Caki2 (cell line): ENCODE data around the gene HNRNPA1L2. TPM values are rescaled to one million over a fixed set of nuclear protein-coding genes. Genes with fewer than 3 reads are reported as not detected.
"Not testable (repeated sequence)": the region's sequence is repeated elsewhere in the genome, so short reads cannot be mapped to it uniquely, and the experiment has no call there.

Source experiments
- DNase-seq: peaks from one replicate; pipeline ENCODE4 v3.0.0-alpha.2; 2015; ENCODE audit warnings: low read depth
- in situ Hi-C: cut with HindIII; loops from 2 replicates; pipeline ENCODE4 v1.10.0; 2016; ENCODE audit warnings: low sequenced_read_pairs, low pct_unique_long_range_greater_than_20kb, mixed read lengths
- total RNA-seq: library from RNA; depleted of rRNA; stranded (reverse); fragments of >200 nt; shearing (Covaris generic); gene quantifications from 2 replicates; pipeline ENCODE4 v1.2.3, GENCODE V29; 2014; ENCODE audit warnings: low replicate concordance; rRNA removed

Gene HNRNPA1L2
- total RNA-seq: 0.49 and 0.91 TPM in 2 replicates

DNA sequence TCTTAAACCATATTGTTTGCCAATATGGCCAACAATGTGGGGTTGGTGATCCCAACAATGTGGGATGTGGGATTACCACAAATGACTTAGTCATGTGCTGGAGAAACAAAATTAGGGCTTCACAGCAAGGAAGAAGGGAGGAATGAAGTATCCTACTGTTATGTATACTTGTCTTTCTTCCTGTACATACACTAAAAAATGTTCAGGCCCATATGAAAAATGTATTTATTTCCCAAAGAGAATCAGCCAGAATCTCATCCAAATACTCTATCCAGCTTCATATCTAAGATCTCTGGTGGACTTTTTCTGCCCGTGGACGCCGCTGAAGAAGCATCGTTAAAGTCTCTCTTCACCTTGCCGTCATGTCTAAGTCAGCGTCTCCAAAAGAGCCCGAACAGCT lies at the start of gene HNRNPA1L2:
TSS of gene HNRNPA1L2 (plus strand) at position 301 of the 400 bp plus-strand sequence. CDS start at position 363, 62 bp downstream.
- in situ Hi-C loops: no loop called here
- DNase-seq: no peak

DNA sequence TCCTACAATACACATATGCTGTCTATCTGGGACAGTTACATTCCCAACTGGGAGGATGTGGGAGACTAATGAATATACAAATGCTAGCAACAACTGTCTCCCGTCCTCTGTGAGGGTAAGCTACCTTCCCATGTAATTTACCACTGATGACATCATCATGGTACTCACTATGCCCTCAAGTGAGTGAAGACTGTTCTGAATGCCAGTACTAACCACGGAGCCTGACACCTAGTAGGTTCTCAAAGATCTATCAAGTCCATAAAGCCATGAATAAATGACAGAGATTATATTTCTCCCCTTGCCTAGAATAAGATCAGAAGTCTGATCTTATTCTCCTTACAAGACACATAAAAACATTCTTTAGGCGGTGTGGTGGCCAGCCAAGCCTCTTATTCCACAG lies 49.1 kb upstream of the HNRNPA1L2 start:
- DNase-seq, in situ Hi-C loops: not testable (repeated sequence)

DNA sequence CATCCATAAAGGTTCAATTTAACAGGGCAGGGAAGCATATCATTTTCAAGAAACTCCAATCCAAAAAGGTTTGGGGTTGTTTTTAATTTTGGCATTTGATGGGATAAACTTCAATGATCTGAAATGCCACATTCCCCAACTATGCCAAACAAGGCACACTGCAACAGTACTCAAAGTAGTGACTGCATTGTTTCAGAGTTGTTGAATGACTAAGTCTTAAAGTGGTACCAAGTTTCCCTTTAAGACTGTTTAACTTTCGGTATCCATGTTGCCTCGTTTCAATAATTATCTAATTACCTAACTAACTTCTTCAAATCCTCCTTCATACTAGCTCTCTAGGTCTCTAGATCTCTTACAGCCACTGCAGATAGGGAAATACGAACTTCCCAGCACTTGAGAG lies 48.4 kb upstream of the HNRNPA1L2 start:
- in situ Hi-C loops, DNase-seq: not testable (repeated sequence)

DNA sequence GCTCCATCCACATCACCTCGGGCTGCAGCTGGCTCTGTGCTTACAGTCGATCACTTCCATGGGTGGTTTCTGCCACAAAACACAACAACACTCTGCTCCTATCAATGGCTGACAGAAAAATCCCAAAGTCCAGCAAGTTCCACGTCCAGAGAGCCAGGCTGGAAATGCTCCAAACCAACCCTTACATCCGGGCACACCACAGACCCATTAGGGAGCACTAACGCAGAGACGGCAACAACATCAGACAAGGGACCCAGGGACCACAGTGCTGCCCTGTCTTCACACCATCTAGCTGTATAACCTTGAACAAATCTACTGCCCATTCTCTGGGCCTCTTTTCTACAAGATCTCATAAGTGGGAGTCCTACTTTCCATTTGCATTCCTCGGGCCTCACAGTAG lies 47.9 kb upstream of the HNRNPA1L2 start:
- DNase-seq, in situ Hi-C loops: not testable (repeated sequence)

DNA sequence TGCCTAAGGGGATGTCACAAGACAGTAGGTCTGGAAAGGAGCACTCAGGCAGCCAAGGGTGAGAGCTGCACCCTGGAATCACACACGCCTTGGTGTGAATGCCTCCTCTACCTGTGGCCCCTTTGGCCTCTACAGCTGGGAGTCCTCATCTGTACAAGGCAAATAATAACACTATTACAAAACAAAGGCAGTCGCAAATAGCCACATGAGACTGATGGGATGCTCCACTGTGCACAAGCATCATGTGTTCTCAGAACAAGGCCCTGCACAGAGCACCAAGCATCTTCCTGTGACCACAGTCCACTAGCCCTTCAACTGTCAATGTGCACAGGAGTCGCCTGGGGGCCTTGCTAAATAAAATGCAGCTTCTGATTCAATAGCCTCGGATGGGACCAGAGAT lies 44.6 kb upstream of the HNRNPA1L2 start:
- in situ Hi-C loops: no loop called here
- no peak for DNase-seq

DNA sequence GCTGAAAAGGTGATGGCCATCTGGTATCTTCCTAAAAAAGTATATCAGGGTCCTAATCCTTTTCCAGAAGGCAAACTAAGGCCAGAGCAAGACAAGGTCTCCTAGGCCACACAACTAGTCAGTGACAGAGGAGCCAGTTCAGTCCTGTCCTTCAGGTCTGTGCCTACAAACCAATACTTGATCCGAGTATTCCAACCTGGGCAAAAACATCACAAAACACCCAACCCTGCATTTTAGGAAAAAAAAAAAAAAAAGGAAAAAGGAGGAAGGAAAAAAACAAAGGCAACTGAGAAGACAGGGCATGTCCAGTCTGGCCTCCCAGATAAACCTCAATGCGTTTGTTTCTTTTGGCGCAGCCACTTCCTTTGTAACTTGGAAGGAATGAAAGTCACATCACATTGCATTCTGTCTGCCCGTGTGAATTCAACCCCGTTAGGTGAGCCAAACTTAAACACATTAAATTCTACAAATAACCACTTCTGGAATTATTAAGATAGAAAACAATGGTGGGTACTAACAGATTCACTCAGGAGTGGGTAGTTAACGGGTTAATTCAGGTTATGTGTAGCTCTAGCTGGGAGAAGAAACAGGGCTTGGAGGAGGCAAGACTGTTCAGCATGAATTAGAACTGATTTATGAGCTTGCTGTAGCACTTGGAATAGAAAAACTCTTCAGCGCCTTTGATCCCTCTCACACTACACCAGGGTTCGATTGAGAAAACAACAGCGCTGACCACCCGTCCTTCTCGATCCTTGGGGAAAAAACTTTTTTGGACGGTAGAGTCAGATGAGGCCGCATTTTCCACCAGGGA lies 43.0 kb upstream of the HNRNPA1L2 start:
- in situ Hi-C loops: no loop called here
- no peak for DNase-seq

DNA sequence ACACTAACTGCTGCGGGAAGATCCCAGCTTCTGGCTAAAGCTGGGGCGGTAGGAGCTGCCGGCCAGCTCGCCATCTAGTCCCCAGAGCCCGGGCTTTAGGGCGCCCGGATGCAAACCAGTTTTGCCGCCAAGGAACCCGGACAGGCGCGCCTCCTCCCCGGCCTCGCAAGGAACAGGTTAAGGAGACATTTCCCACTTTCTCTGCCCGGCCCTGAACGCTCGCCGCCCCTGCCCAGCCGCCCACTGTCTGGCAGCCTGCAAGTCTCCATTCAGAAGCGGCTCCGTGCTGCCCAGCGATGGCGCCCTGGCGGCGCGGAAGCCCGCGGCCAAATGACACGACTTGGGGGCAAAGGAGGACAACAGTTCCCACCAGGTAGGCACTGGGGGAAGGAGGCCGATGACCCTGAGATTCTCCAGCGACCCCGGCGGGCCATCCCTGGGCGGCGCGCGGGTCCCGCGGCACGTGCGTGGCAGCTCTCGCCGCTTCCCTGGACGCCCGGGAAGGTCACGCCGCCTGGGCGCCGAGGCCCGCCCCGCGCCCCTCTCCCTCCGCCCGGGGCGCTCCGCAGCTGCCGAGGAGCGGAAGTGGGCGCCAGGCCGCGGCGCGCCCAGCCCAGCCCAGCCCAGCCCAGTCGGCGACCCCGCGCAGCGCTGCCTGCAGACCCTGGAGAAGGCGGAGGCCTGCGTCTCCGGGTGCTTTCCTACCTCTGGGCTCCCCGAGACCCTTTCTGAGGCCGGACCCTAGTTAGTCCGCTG lies 42.2 kb upstream of the HNRNPA1L2 start:
- in situ Hi-C loops: no loop called here
- no peak for DNase-seq

DNA sequence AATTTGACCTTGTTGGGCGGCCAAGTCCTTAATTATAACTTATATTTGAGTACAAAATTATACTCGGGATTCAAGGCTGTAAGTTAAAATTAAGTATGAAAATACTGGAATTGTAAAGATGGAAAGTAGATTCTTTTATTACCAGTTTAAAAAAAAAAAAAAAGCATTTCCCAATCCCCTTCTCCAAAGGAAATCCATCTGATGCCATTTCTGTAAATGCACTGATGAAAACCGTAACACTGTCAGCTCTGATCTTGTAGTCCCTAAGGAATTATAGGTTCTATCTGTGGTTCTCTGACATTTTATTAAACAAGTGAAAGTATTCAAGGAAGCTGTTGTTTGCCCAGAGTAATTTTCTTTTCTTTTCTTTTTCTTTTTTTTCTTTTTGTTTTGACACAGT lies 41.6 kb upstream of the HNRNPA1L2 start:
- no peak for DNase-seq
- in situ Hi-C loops: no loop called here

DNA sequence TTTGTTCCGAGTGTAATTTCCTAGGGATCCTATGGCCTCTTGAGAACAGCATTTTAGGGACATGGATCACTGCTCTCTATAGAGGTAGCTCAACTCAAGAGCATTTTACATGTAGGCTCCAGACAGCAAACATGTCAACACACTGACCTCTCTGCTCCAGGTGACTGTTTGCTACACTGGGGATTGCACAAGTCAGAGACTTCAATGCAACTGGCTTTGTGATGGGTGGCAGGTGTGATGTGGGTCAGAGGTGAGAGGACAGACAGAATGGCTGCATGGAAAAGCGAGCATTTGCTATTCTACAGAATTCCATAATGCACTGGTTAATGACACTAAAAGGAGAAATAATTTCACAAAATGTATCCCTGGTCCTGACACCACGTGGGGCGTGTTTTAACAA lies 38.9 kb upstream of the HNRNPA1L2 start:
- DNase-seq, in situ Hi-C loops: not testable (repeated sequence)

DNA sequence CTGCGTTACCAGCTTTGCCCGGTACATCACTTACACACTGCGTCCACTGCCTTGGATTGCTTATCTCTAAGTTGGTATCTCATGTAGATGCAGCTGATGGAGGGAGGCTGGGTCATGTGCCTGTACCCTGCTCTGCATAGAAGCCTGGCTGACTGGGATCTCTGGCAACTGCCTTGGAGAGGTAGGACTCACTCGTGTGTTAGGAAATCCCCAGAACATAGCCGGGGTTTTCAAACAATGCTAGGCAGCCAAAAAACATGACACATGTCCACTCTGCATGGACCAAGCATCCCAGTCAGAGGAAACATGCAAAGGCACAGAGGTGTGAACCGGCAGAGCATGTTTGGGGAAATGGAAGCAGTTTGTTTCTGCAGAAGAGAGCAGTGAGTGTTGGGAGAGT lies 36.1 kb upstream of the HNRNPA1L2 start:
- in situ Hi-C loops, DNase-seq: not testable (repeated sequence)

DNA sequence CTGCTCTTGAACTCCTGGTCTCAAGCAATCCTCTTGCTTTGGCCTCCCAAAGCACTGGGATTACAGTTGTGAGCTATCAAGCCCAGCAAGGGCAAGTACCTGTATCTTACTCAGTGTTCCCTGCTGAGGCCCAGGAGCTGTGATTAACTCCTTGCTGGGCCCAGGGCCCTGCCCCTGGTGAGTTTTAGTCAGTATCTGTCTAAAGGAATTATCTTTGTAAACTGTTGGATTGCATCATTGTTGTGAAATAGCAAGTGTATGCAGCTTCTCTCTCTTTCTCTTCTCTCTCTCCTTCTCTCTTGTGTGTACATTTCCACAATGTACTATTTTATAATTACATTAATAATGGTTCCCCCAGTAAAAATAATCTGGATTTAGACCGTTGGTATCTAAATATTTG lies 35.4 kb upstream of the HNRNPA1L2 start:
- in situ Hi-C loops, DNase-seq: not testable (repeated sequence)

DNA sequence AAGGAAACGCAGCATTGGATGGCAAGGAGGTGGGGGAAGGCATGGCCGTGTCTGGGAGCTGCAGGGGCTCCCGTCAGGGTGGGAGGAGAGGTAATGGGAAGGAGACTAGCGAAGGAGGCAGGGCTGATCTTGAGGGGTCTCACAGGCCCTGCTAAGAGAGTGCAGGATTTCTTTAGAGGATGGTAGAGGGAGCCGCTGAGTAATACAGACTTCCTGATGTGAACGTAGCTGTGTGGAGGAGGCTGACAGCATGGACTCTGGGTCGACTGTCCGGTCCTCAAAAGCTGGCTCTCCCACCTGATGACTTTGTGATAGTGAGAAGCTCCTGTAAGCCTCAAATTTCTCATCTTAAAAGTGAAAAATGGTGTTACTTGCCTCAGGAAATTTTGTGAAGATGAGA lies 34.0 kb upstream of the HNRNPA1L2 start:
- in situ Hi-C loops, DNase-seq: not testable (repeated sequence)

DNA sequence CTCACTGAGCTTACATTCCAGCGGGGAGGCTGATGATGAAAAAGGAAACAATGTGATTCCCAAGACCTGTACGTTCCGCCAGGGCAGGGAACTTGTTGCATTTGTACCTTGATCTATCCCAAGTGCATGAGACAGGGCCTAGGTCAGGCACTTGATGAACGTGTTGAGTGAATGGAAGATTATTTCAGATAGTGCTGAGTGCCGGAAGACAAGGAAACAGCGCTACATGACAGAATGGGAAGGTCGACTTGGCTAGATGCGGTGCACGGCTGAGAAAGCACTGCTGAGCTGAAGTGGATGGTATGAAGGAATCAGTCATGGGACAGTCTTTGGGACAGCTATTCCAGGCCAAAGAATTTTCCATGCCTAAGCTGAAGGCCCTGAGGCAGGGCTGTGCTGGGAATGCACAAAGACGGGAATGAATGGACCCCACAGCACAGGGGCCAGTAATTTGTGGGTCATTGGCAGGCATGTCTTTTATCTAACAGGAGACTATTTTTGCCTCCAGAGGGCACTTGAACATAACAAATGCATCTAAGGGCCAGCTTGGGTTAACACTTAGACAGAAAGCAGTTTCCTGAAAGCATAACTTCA lies 33.1 kb upstream of the HNRNPA1L2 start:
- DNase-seq: peak; percentile 20

DNA sequence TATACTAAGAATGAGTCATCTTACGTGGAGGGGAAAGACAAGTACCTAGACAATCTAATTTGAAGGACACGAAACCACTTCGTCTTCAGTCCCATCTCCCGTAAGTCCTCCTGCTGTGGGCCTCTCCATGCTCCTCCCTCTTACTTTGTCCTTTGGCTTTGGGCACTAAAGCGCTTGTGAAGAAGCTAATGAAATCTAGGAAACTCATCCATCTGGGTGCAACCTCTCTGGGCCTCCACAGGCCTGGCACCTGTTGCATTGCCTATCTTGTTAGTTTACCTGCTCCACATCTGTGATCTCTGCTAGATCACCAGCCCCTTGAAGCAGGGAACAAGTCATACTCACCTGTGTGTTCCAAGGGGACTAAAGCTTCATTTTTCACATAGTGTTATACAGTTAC lies 32.1 kb upstream of the HNRNPA1L2 start:
- DNase-seq, in situ Hi-C loops: not testable (repeated sequence)

More for the DNA sequence above, 33.1 kb upstream of the HNRNPA1L2 start:
- in situ Hi-C loops: not testable (repeated sequence)

DNA sequence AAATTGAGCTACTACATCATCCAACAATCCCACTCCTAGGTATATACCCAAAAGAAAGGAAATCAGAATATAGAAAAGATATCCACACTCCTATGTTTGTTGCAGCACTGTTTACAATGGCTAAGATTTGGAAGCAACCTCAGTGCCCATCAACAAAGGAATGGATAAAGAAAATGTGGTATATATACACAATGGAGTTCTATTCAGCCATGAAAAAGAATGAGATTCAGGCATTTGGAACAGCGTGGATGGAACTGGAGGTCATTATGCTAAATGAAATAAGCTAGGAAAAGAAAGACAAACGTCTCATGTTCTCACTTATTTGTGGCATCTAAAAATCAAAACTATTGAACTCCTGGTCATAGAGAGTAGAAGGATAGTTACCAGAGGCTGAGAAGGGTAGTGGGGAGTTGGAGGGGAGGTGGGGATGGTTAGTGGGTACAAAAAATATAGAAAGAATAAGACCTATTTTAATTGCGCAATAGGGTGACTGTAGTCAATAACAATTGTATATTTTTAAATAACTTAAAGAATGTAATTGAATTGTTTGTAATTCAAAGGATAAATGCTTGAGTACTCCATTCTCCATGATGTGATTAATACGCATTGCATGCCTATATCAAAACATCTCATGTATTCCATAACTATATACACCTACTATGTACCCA lies 27.0 kb upstream of the HNRNPA1L2 start:
- in situ Hi-C loops: no loop called here
- no peak for DNase-seq

DNA sequence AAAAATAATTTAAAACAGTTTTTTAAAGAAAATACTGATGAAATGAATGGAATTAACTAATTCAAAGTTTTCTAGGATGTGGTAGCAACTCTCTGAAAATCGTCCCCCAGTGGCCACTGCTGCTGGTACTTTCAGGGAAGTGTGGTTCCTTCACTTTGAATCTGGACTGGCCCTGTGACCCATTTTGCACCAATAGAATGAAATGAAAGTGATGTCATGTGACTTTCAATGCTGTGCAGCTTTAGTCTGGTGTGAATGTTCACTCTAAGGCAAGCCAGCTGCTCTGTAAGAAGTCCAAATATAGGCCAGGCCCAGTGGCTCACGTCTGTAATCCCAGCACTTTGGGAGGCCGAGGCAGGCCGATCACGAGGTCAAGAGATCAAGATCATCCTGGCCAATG lies 26.4 kb upstream of the HNRNPA1L2 start:
- in situ Hi-C loops: no loop called here
- DNase-seq: no peak

DNA sequence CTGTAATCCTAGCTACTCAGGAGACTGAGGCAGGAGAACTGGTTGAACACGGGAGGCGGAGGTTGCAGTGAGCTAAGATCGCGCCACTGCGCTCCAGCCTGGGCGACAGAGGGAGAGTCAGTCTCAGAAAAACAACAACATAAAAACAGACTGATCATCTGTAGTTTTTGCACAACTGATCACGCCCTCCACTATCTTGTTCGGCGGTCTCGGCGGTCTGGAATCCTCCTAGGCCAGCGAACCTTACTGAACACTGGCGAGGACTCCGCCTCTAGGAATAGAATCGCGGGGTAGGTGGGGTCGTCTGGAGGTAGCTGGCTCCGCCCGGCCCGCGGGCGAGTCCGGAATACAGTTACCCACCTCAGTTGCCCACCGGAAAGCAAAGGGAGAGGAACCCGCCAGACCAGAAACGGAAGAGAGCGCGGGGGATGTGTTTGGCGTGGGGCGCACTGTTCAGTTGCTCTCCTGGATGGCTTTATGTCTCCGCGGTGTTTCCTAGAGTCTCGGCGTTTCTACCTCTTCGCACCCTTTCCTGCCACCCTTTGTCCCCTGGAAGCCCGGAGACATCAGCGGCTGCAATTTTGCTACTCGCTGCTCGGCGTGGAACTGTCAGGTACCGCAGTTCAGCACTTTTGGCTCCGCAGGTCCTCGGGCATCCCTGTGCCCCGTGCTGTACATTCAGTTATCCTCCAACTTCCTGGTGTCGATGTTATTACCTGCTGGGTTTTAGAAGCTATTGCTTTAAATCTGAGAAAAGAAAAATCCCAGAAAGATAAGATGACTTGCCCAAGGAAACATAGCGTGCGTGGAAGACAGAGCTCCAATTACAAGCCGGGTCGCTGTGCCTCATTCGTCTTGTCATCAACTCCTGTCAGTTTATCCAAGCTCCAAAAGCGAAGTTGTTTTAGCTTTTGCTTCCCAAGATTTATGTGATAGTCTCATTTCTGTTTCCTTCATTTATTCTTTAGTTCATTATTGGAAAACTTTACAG lies 24.9 kb upstream of the HNRNPA1L2 start:
- DNase-seq: peak; percentile 82
- in situ Hi-C loops: no loop called here
